Heart left ventricle (tissue), 16 donors: Measurements from ENCODE around the gene CFAP65. TPM values are rescaled to one million over a fixed set of nuclear protein-coding genes. Genes with fewer than 3 reads are reported as not detected.

Source experiments
- ATAC-seq, 4 donors: fragments of 200-7000 bp; cut with Tn5 transposase; one replicate each; pipeline ENCODE4 v1.9.1; 2020 to 2022; ENCODE audit warnings: moderate library complexity in 4 of 4, mild to moderate bottlenecking in 3 of 4, moderate number of reproducible peaks in 1 of 4
- DNase-seq, 5 donors: peaks; one replicate each; pipeline ENCODE4 v3.0.0-alpha.2; 2020
- H3K27ac ChIP-seq, 12 donors: fragments of 200-600 bp; sonication (generic) in 4 of 12; one replicate each; pipeline versions ENCODE4 v1.5.0 to v1.8.0; 2016 to 2022; ENCODE audit warnings: mild to moderate bottlenecking in 2 of 12
- H3K27me3 ChIP-seq, 9 donors: fragments of 200-600 bp; sonication (generic) in 2 of 9; one replicate each; pipeline versions ENCODE4 v1.5.1 to v1.8.0; 2016 to 2022; ENCODE audit warnings: mild to moderate bottlenecking in 3 of 9
- H3K36me3 ChIP-seq, 9 donors: fragments of 200-600 bp; sonication (generic) in 2 of 9; one replicate each; pipeline versions ENCODE4 v1.5.0 to v1.8.0; 2018 to 2022; ENCODE audit warnings: mild to moderate bottlenecking in 2 of 9
- H3K4me1 ChIP-seq, 12 donors: fragments of 200-600 bp; sonication (generic) in 4 of 12; one replicate each; pipeline versions ENCODE4 v1.5.0 to v1.8.0; 2016 to 2022; ENCODE audit warnings: mild to moderate bottlenecking in 3 of 12
- H3K4me3 ChIP-seq, 12 donors: fragments of 200-600 bp; sonication (generic) in 4 of 12; one replicate each; pipeline versions ENCODE4 v1.5.0 to v1.8.0; 2017 to 2022; ENCODE audit warnings: mild to moderate bottlenecking in 9 of 12, moderate library complexity in 4 of 12
- H3K9me3 ChIP-seq, 12 donors: fragments of 200-600 bp; sonication (generic) in 4 of 12; one replicate each; pipeline versions ENCODE4 v1.5.0 to v1.8.0; 2016 to 2022; ENCODE audit warnings: mild to moderate bottlenecking in 1 of 12
- POLR2A ChIP-seq, 2 donors: fragments of 450-650 bp; IDR thresholded peaks; one replicate each; pipeline ENCODE4 v1.6.1; 2017; ENCODE audit warnings: antibody characterized with exemption in 2 of 2, mild to moderate bottlenecking in 2 of 2, moderate library complexity in 2 of 2
- WGBS, 4 donors: extraction: QIAGEN DNeasy Blood & Tissue Kit in 2 of 4; methylation state at CpG; one replicate each; pipeline versions ENCODE4 v1.1.5 to v1.1.7; 2013 to 2018; 5-methylcytosine and 5-hydroxymethylcytosine counted together
- intact Hi-C, 10 donors: fragments of 100-400 bp; cut with DNase I; formaldehyde crosslinking; loops; one replicate each; pipeline versions ENCODE4 v1.11.1 to v1.14.2; 2022
- polyA plus RNA-seq, 2 donors: library from polyadenylated mRNA; stranded (reverse); fragments of 200-250 nt; gene quantifications; one replicate each; pipeline ENCODE4 v1.2.3, GENCODE V29; 2013
- total RNA-seq, 9 donors: library from RNA; depleted of rRNA in 2 of 9; stranded (reverse); fragments of >200 nt in 2 of 9; fragmentation: NEBNext Ultra II Directional in 3 of 9; extraction: Animal tissue kit (Norgen Biotek cat#: 25700) in 3 of 9; gene quantifications; one replicate each; pipeline versions ENCODE4 v1.1.0 to v1.2.4, GENCODE V29; 2016 to 2023
- TF ChIP-seq, protein P1 (sequence below), 12 donors: fragments of 200-600 bp; sonication (generic) in 4 of 12; IDR thresholded peaks; one replicate each; pipeline versions ENCODE4 v1.5.0 to v1.8.0; 2018 to 2022; ENCODE audit warnings: antibody characterized with exemption in 12 of 12, mild to moderate bottlenecking in 5 of 12
- donor health status: ischemic (EF 13 %, LVEDD 7.1; RV severe dilation, severe dysfunction).
- donor health status: healthy with polysubstance abuse.
- donor health status: DM: no; HTN: yes; CAD: no.
- donor health status: DM: no; HTN: no; CAD: no.
- donor health status: ischemic (EF 25% LVEDD 6.9; RV normal size, moderate dysfunction).
- donor health status: ischemic (EF 25% LVEDD 5.7; RV mildly dilated, moderate dysfunction).
- donor health status: healthy.
- donor health status: DM: yes; HTN: yes; CAD: no.
- donor health status: ischemic (EF 35%, LVEDD 5.7; RV mildly dilated, moderate dysfunction).
- donor health status: nonischemic (EF 11% LVEDD 7.7; RV severe dilation, severe dysfunction).
- donor health status: DM: yes; HTN: yes; CAD: no.
- donor health status: PGD.
- donor health status: ischemic (EF 29% LVEDD 5.4; RV normal size, mild dysfunction).
- donor health status: nonischemic (EF 23%, LVEDD 6.1; RV moderate dilation, normal function).

CFAP65 gene
- total and polyA plus RNA-seq, 11 donors: 0.04 TPM; not detected in 10

GRCh38 chr2:219078951-219079350 is 37.6 kb upstream of the CFAP65 start:
- H3K4me3 ChIP-seq: no peak overlapping the region
- no peaks in the 10 kb centered on the region for H3K27me3 ChIP-seq
- peaks cover 0 to 44% (median 39%) of the 10 kb centered on the region in 9 donors for H3K36me3 ChIP-seq
- no peak for TF ChIP-seq POLR2A (IDR thresholded peaks at IDR 0.05)
- TF ChIP-seq, protein P1, sequence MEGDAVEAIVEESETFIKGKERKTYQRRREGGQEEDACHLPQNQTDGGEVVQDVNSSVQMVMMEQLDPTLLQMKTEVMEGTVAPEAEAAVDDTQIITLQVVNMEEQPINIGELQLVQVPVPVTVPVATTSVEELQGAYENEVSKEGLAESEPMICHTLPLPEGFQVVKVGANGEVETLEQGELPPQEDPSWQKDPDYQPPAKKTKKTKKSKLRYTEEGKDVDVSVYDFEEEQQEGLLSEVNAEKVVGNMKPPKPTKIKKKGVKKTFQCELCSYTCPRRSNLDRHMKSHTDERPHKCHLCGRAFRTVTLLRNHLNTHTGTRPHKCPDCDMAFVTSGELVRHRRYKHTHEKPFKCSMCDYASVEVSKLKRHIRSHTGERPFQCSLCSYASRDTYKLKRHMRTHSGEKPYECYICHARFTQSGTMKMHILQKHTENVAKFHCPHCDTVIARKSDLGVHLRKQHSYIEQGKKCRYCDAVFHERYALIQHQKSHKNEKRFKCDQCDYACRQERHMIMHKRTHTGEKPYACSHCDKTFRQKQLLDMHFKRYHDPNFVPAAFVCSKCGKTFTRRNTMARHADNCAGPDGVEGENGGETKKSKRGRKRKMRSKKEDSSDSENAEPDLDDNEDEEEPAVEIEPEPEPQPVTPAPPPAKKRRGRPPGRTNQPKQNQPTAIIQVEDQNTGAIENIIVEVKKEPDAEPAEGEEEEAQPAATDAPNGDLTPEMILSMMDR (IDR thresholded peaks at IDR 0.05): no peak
- no peak for DNase-seq
- 84 to 98% (median 96%) methylated on average over 4 of the region's 4 CpGs for WGBS, 4 donors
- no peak overlapping the region for H3K27ac ChIP-seq
- H3K9me3 ChIP-seq: no peaks in the 10 kb centered on the region
- H3K4me1 ChIP-seq: peaks cover 0 to 32% (median 11%) of the 10 kb centered on the region in 12 donors
- ATAC-seq: no peak
- intact Hi-C loops: loop anchor here in 1 of 10 donors (5.0 kb wide), 1 partner anchor 38 kb away; no protein-coding TSS in a partner anchor

GRCh38 chr2:219078126-219078525 is 36.8 kb upstream of the CFAP65 start:
- intact Hi-C loops: loop anchor here in 1 of 10 donors (5.0 kb wide), 1 partner anchor 39 kb away; no protein-coding TSS in a partner anchor
- peaks cover 0 to 32% (median 11%) of the 10 kb centered on the region in 12 donors for H3K4me1 ChIP-seq
- DNase-seq (no peak), ATAC-seq (no peak)
- H3K9me3 ChIP-seq: no peaks in the 10 kb centered on the region
- TF ChIP-seq, protein P1 (IDR thresholded peaks at IDR 0.05): no peak
- no peak for TF ChIP-seq POLR2A (IDR thresholded peaks at IDR 0.05)
- no peaks in the 10 kb centered on the region for H3K27me3 ChIP-seq
- no peak overlapping the region for H3K4me3 ChIP-seq
- WGBS, 4 donors: 83 to 90% (median 85%) methylated on average over 3 of the region's 3 CpGs
- no peak overlapping the region for H3K27ac ChIP-seq
- H3K36me3 ChIP-seq: peaks cover 0 to 47% (median 39%) of the 10 kb centered on the region in 9 donors

DNA sequence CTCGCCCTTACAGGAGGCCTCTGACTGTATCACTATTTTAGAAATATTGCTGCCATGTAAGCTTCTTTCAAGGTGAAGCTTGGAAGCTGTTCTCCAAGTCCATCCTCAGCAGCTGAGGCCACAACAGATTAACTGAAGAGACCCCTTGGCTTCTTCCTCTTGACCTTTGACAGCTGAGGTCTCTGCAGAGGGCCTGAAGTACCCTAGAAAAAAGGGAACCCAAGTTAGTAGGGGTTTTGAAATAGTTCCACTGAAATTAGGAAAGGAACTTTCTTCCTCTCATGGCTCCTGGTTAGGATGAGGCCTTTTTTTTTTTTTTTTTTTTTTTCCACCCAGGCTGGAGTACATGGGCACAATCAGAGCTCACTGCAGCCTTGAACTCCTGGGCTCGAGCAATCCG is 34.9 kb upstream of the CFAP65 start:
- DNase-seq (no peak), ATAC-seq (no peak)
- Histone ChIP-seq H3K27ac (no peak overlapping the region), H3K4me3 (no peak overlapping the region), H3K36me3 (peaks cover 0 to 47% (median 39%) of the 10 kb centered on the region in 9 donors), H3K4me1 (peaks cover 0 to 14% (median 0%) of the 10 kb centered on the region in 12 donors), H3K9me3 (no peaks in the 10 kb centered on the region), H3K27me3 (no peaks in the 10 kb centered on the region)
- WGBS, 4 donors: 94 to 98% (median 95%) methylated on average over 3 of the region's 3 CpGs
- no peak for TF ChIP-seq POLR2A (IDR thresholded peaks at IDR 0.05)
- TF ChIP-seq, protein P1 (IDR thresholded peaks at IDR 0.05): no peak
- intact Hi-C loops: loop anchor here in 1 of 10 donors (5.0 kb wide), 1 partner anchor 41 kb away; no protein-coding TSS in a partner anchor

GRCh38 chr2:219073413-219074129 is 32.3 kb upstream of the CFAP65 start:
- Histone ChIP-seq H3K4me3 (no peak overlapping the region), H3K4me1 (peaks cover 0 to 12% (median 0%) of the 10 kb centered on the region in 12 donors), H3K9me3 (no peaks in the 10 kb centered on the region), H3K27ac (no peak overlapping the region), H3K36me3 (peaks cover 0 to 47% (median 39%) of the 10 kb centered on the region in 9 donors), H3K27me3 (no peaks in the 10 kb centered on the region)
- WGBS, 4 donors: 60 to 62% (median 61%) methylated on average over 14 of the region's 14 CpGs
- intact Hi-C loops: loop anchor here in 8 of 10 donors (2.0 to 5.0 kb wide), 4 partner anchors 44 to 84 kb away; no protein-coding TSS in a partner anchor
- ATAC-seq (no peak), DNase-seq (no peak)
- TF ChIP-seq, protein P1 (IDR thresholded peaks at IDR 0.05): peak; percentile 38 to 62 (median 54)
- TF ChIP-seq POLR2A (IDR thresholded peaks at IDR 0.05): no peak
